Measurements from ENCODE around the gene CCL2. TPM values are rescaled to one million over a fixed set of nuclear protein-coding genes. Genes with fewer than 3 reads are reported as not detected.

The CCL2 gene
- total and polyA plus RNA-seq, 2 experiments from 2014 or later, result 1.5 to 18.5 TPM

- TF ChIP-seq REST (IDR thresholded peaks at IDR 0.05; ENCODE audit: unreplicated experiment) (peak; percentile 26), ZNF331 (CRISPR knock-in tag; IDR thresholded peaks at IDR 0.05; ENCODE audit: low read depth) (no peak)
- H3F3A ChIP-seq (replicated peaks; ENCODE audit: low read depth), result no peaks in the 10 kb centered on the region
- DNase-seq (ENCODE audit: low spot score) (no peak), ATAC-seq (peak; percentile 80)
- no peak overlapping the region for H3K27ac ChIP-seq (ENCODE audit: low read depth)
- no peak overlapping the region for H3K4me2 ChIP-seq
- no peaks in the 10 kb centered on the region; the same call in 1 of the 2 replicates for H3K4me1 ChIP-seq (ENCODE audit: insufficient read depth)
- Mint-ChIP-seq H3K4me3 (no peak overlapping the region), H3K4me1 (peaks cover 11% of the 10 kb centered on the region; the same call in 2 of the 3 replicates), H3K27me3 (ENCODE audit: insufficient read depth, low read depth, poor library complexity) (peaks cover 7% of the 10 kb centered on the region), H3K27ac (no peak overlapping the region), H3K36me3 (ENCODE audit: low read depth) (no peaks in the 10 kb centered on the region), H3K9me3 (peaks cover 6% of the 10 kb centered on the region)
- H2AFZ ChIP-seq, result no peak overlapping the region
- no peaks in the 10 kb centered on the region for H4K20me1 ChIP-seq (replicated peaks; ENCODE audit: insufficient read depth)
- H3K4me3 ChIP-seq, result no peak overlapping the region
- H3K36me3 ChIP-seq (ENCODE audit: insufficient read depth), result peaks cover 1% of the 10 kb centered on the region; the same call in 1 of the 2 replicates
- no peaks in the 10 kb centered on the region for H3K79me2 ChIP-seq (replicated peaks; ENCODE audit: insufficient read depth)
- H3K27me3 ChIP-seq (ENCODE audit: insufficient read depth), result no peaks in the 10 kb centered on the region
- 0 out of 2 replicates have a peak, but pooled peaks cover 3% of the 10 kb centered on the region for H3K9me2 ChIP-seq (ENCODE audit: insufficient read depth)
Observed at GRCh38 chr17:34235389-34236028, 19.6 kb upstream of the CCL2 start.

GRCh38 chr17:34236281-34236892 is 18.7 kb upstream of the CCL2 start:
- no peaks in the 10 kb centered on the region for H3K79me2 ChIP-seq (replicated peaks; ENCODE audit: insufficient read depth)
- DNase-seq (ENCODE audit: low spot score) (no peak), ATAC-seq (no peak)
- Mint-ChIP-seq H3K4me3 (no peak overlapping the region), H3K27me3 (ENCODE audit: insufficient read depth, low read depth, poor library complexity) (peaks cover 7% of the 10 kb centered on the region), H3K4me1 (peaks cover 13% of the 10 kb centered on the region; the same call in 2 of the 3 replicates), H3K27ac (no peak overlapping the region), H3K9me3 (no peaks in the 10 kb centered on the region), H3K36me3 (ENCODE audit: low read depth) (no peaks in the 10 kb centered on the region)
- H3K4me2 ChIP-seq, result no peak overlapping the region
- no peaks in the 10 kb centered on the region for H3K9me2 ChIP-seq (ENCODE audit: insufficient read depth)
- no peaks in the 10 kb centered on the region for H4K20me1 ChIP-seq (replicated peaks; ENCODE audit: insufficient read depth)
- no peak overlapping the region for H3K27ac ChIP-seq (ENCODE audit: low read depth)
- no peak overlapping the region for H3K4me3 ChIP-seq
- H3F3A ChIP-seq (replicated peaks; ENCODE audit: low read depth), result no peaks in the 10 kb centered on the region
- no peaks in the 10 kb centered on the region for H3K36me3 ChIP-seq (ENCODE audit: insufficient read depth)
- H3K4me1 ChIP-seq (ENCODE audit: insufficient read depth), result no peaks in the 10 kb centered on the region; the same call in 1 of the 2 replicates
- H2AFZ ChIP-seq, result no peak overlapping the region
- H3K27me3 ChIP-seq (ENCODE audit: insufficient read depth), result no peaks in the 10 kb centered on the region
- TF ChIP-seq EZH2phosphoT487 (IDR thresholded peaks at IDR 0.05; ENCODE audit: unreplicated experiment), result no peak
- no peak for TF ChIP-seq STAT1 (IDR thresholded peaks at IDR 0.05; ENCODE audit: unreplicated experiment)
- TF ChIP-seq CREB1 (CRISPR knock-in tag; IDR thresholded peaks at IDR 0.05; ENCODE audit: low read depth), result no peak
- no peak for TF ChIP-seq REST (IDR thresholded peaks at IDR 0.05; ENCODE audit: unreplicated experiment)
- TF ChIP-seq NANOG (IDR thresholded peaks at IDR 0.05; ENCODE audit: borderline replicate concordance), result no peak

Measured in GM23338 (cell line).